IMR-90 (cell line): ENCODE measurements around the gene AQP12B. TPM values are rescaled to one million over a fixed set of nuclear protein-coding genes. Genes with fewer than 3 reads are reported as not detected.

ENCODE experiments used
- ATAC-seq: fragments of 200-7000 bp; cut with Tn5 transposase; 2 replicates; pipeline ENCODE4 v1.9.1; 2020; ENCODE audit warnings: low read depth, mild to moderate bottlenecking, moderate library complexity
- BruUV-seq: library from RNA; stranded (reverse); fragments of 400-500 nt; replicated peaks from 2 replicates; lab custom pipeline; 2021; lab: Mats Ljungman, UMichigan
- CTCF ChIA-PET: fragments of 300-600 bp; formaldehyde crosslinking; extraction: SDS; loops from one replicate; lab custom pipeline; 2021; ENCODE audit warnings: antibody characterized with exemption; lab: Yijun Ruan, JAX
- POLR2A ChIA-PET: fragments of 300-600 bp; sonication (Branson Sonifier 250); formaldehyde crosslinking; loops from one replicate; lab custom pipeline; 2022; ENCODE audit warnings: antibody characterized with exemption; ENCODE audit not compliant: unreplicated experiment; lab: Charles Lee
- DNase-seq: peaks from one replicate; pipeline ENCODE4 v3.0.0; 2013
- H2AFZ ChIP-seq: replicated peaks from 2 replicates; pipeline ENCODE3; 2013; ENCODE audit warnings: low read length, mild to moderate bottlenecking; ENCODE audit not compliant: poor library complexity
- H2AK5ac ChIP-seq: 2 replicates; pipeline ENCODE4 v1.6.1; 2013; ENCODE audit warnings: low read depth, low read length, inconsistent platforms
- H2AK9ac ChIP-seq: replicated peaks from 2 replicates; pipeline ENCODE3; 2013; ENCODE audit warnings: mild to moderate bottlenecking, low read depth, low read length, moderate library complexity; ENCODE audit not compliant: poor library complexity
- H2BK120ac ChIP-seq: 2 replicates; pipeline ENCODE4 v1.6.1; 2013; ENCODE audit warnings: low read depth, low read length, inconsistent platforms
- H2BK15ac ChIP-seq: 3 replicates; pipeline ENCODE4 v1.6.1; 2013; ENCODE audit warnings: low read depth, low read length, inconsistent platforms
- H2BK20ac ChIP-seq: 2 replicates; pipeline ENCODE4 v1.6.1; 2013; ENCODE audit warnings: low read depth, mild to moderate bottlenecking, inconsistent platforms, low read length, moderate library complexity
- H2BK5ac ChIP-seq: 2 replicates; pipeline ENCODE4 v1.6.1; 2013; ENCODE audit warnings: mild to moderate bottlenecking, low read depth, low read length, inconsistent platforms; ENCODE audit not compliant: poor library complexity, severe bottlenecking
- H3K14ac ChIP-seq: replicated peaks from 2 replicates; pipeline ENCODE4 v1.6.1; 2013; ENCODE audit warnings: low read depth, low read length, inconsistent platforms
- H3K18ac ChIP-seq: 2 replicates; pipeline ENCODE4 v1.6.1; 2013; ENCODE audit warnings: low read depth, low read length, control low read depth
- H3K23ac ChIP-seq: 2 replicates; pipeline ENCODE4 v1.6.1; 2013; ENCODE audit warnings: low read depth, low read length, inconsistent platforms
- H3K27ac ChIP-seq: 2 replicates; pipeline ENCODE4 v1.5.1; 2013; ENCODE audit warnings: mild to moderate bottlenecking, control low read depth, low read length; ENCODE audit not compliant: insufficient read depth
- H3K27me3 ChIP-seq: 2 replicates; pipeline ENCODE4 v1.6.1; 2013; ENCODE audit warnings: low read length; ENCODE audit not compliant: control insufficient read depth, insufficient read depth
- H3K36me3 ChIP-seq: 2 replicates; pipeline ENCODE4 v1.6.1; 2013; ENCODE audit warnings: low read length, mixed read lengths; ENCODE audit not compliant: control insufficient read depth, insufficient read depth
- H3K4ac ChIP-seq: 2 replicates; pipeline ENCODE4 v1.6.1; 2013; ENCODE audit warnings: low read depth, low read length, inconsistent platforms
- H3K4me1 ChIP-seq: 2 replicates; pipeline ENCODE4 v1.6.1; 2013; ENCODE audit warnings: low read length, mixed read lengths; ENCODE audit not compliant: control insufficient read depth, insufficient read depth
- H3K4me2 ChIP-seq: 2 replicates; pipeline ENCODE4 v1.6.1; 2013; ENCODE audit warnings: low read depth, mild to moderate bottlenecking, control low read depth, low read length, moderate library complexity
- H3K4me3 ChIP-seq: 2 replicates; pipeline ENCODE4 v1.5.1; 2013; ENCODE audit warnings: low read depth, mild to moderate bottlenecking, control low read depth, low read length, moderate library complexity; ENCODE audit not compliant: insufficient read depth
- H3K56ac ChIP-seq: 2 replicates; pipeline ENCODE4 v1.6.1; 2013; ENCODE audit warnings: low read length, inconsistent platforms; ENCODE audit not compliant: insufficient read depth; ENCODE audit errors: extremely low read depth
- H3K79me1 ChIP-seq, 2 experiments: 2 replicates each; pipeline ENCODE4 v1.6.1; 2013; ENCODE audit warnings: low read length in 2 of 2, inconsistent platforms in 1 of 2, low read depth in 1 of 2
- H3K9ac ChIP-seq: 2 replicates; pipeline ENCODE4 v1.6.1; 2013; ENCODE audit warnings: low read depth, low read length, control low read depth
- H3K9me1 ChIP-seq: 2 replicates; pipeline ENCODE4 v1.6.1; 2013; ENCODE audit warnings: low read length, inconsistent platforms; ENCODE audit not compliant: insufficient read depth
- H3K9me3 ChIP-seq: 2 replicates; pipeline ENCODE4 v1.6.1; 2013; ENCODE audit warnings: low read length; ENCODE audit not compliant: control insufficient read depth, insufficient read depth
- H4K20me1 ChIP-seq: 2 replicates; pipeline ENCODE4 v1.6.1; 2013; ENCODE audit warnings: low read length, inconsistent platforms; ENCODE audit not compliant: insufficient read depth
- H4K5ac ChIP-seq: 2 replicates; pipeline ENCODE4 v1.6.1; 2013; ENCODE audit warnings: mild to moderate bottlenecking, low read depth, low read length, control low read depth
- H4K8ac ChIP-seq, 2 experiments: 2 replicates each; pipeline ENCODE4 v1.6.1; 2013; ENCODE audit warnings: low read depth in 2 of 2, low read length in 2 of 2, control low read depth in 1 of 2, inconsistent platforms in 1 of 2
- H4K91ac ChIP-seq: 2 replicates; pipeline ENCODE4 v1.6.1; 2013; ENCODE audit warnings: low read depth, low read length, inconsistent platforms; ENCODE audit not compliant: insufficient read depth
- CEBPB ChIP-seq: IDR thresholded peaks from 2 replicates; pipeline ENCODE4 v1.6.1; 2012; ENCODE audit warnings: low read depth, low read length, improper control_type of control experiment
- CHD1 ChIP-seq: IDR thresholded peaks from 2 replicates; pipeline ENCODE4 v1.6.1; 2012; ENCODE audit warnings: low read depth, low read length, improper control_type of control experiment
- ELK1 ChIP-seq: fragments of 150-350 bp; IDR thresholded peaks from 2 replicates; pipeline ENCODE4 v1.6.1; 2016; ENCODE audit warnings: low read depth, mild to moderate bottlenecking, low read length, moderate library complexity, borderline replicate concordance
- FOS ChIP-seq: fragments of 150-350 bp; IDR thresholded peaks from 2 replicates; pipeline ENCODE4 v1.6.1; 2016; ENCODE audit warnings: low read depth, low read length
- MXI1 ChIP-seq: IDR thresholded peaks from 2 replicates; pipeline ENCODE4 v1.6.1; 2012; ENCODE audit warnings: low read depth, mild to moderate bottlenecking, low read length, moderate library complexity, borderline replicate concordance
- NFE2L2 ChIP-seq: fragments of 150-350 bp; IDR thresholded peaks from 2 replicates; pipeline ENCODE4 v1.6.1; 2016; ENCODE audit warnings: low read depth, mild to moderate bottlenecking, low read length
- POLR2A ChIP-seq: IDR thresholded peaks from 2 replicates; pipeline ENCODE4 v1.6.1; 2012; ENCODE audit warnings: mild to moderate bottlenecking, low read depth, low read length
- RFX5 ChIP-seq: IDR thresholded peaks from 2 replicates; pipeline ENCODE4 v1.8.0; 2012; ENCODE audit warnings: low read depth, mild to moderate bottlenecking, low read length, moderate library complexity
- SMC3 ChIP-seq: fragments of 150-350 bp; IDR thresholded peaks from 2 replicates; pipeline ENCODE4 v1.6.1; 2016; ENCODE audit warnings: low read depth, mild to moderate bottlenecking, antibody characterized with exemption, low read length, moderate library complexity
- WGBS, 2 experiments: methylation state at CpG; one replicate each; pipeline versions ENCODE4 v1.1.5 to v1.1.7; 2013; ENCODE audit warnings: missing lambda C conversion rate in 2 of 2; ENCODE audit not compliant: insufficient read length in 1 of 2; ENCODE audit errors: extremely low coverage in 2 of 2; 5-methylcytosine and 5-hydroxymethylcytosine counted together
- dilution Hi-C: fragments of 300-500 bp; cut with HindIII; formaldehyde crosslinking; loops from one replicate; pipeline ENCODE4 v1.14.3; 2018; ENCODE audit warnings: low sequenced_read_pairs; ENCODE audit not compliant: unreplicated experiment
- in situ Hi-C: fragments of 300-500 bp; cut with MboI; formaldehyde crosslinking; loops from 3 replicates; pipeline ENCODE4 v1.14.3; 2019; ENCODE audit warnings: low sequenced_read_pairs, inconsistent platforms, mixed read lengths
- intact Hi-C: fragments of 100-400 bp; cut with micrococcal nuclease; formaldehyde crosslinking; loops from 2 replicates; pipeline ENCODE4 v1.10.0; 2022
- polyA plus RNA-seq, 3 experiments: library from polyadenylated mRNA; depleted of rRNA; stranded (reverse); fragments of >200 nt; gene quantifications; 2 replicates each; pipeline ENCODE4 v1.2.3, GENCODE V29; 2012; ENCODE audit warnings: low replicate concordance in 1 of 3
- total RNA-seq: library from RNA; depleted of rRNA; stranded (reverse); fragments of >200 nt; gene quantifications from 2 replicates; pipeline ENCODE4 v1.2.3, GENCODE V29; 2012
- TF ChIP-seq, protein P1 (sequence below): conservative IDR thresholded peaks from 2 replicates; pipeline ENCODE4 v1.5.1; 2012; ENCODE audit warnings: mild to moderate bottlenecking, low read depth, low read length, improper control_type of control experiment
- TF ChIP-seq, protein P2 (sequence below): fragments of 150-350 bp; IDR thresholded peaks from 2 replicates; pipeline ENCODE4 v1.6.1; 2017; ENCODE audit warnings: mild to moderate bottlenecking, antibody characterized with exemption, low read length, low read depth

The AQP12B gene
- total and polyA plus RNA-seq, 2 of the 4 experiments (the other 2 are of a cell fraction), result not detected

GRCh38 chr2:240648155-240648649 is 34.5 kb downstream of the AQP12B start:
- H4K5ac ChIP-seq, result no peak overlapping the region
- no peak overlapping the region for H3K56ac ChIP-seq
- H3K36me3 ChIP-seq, result no peaks in the 10 kb centered on the region
- H3K4me2 ChIP-seq, result no peak overlapping the region
- ChIA-PET POLR2A (no interaction called here), CTCF (no interaction called here)
- DNase-seq, result no peak
- H2BK5ac ChIP-seq, result no peak overlapping the region
- no peak overlapping the region for H3K14ac ChIP-seq
- H3K4me3 ChIP-seq, result no peak overlapping the region
- H3K27me3 ChIP-seq, result peaks cover 76% of the 10 kb centered on the region
- no CpG with 5 or more reads among the region's 6 CpGs for WGBS, 2 experiments
- no peak overlapping the region for H3K9ac ChIP-seq
- no peak overlapping the region for H2BK120ac ChIP-seq
- no peaks in the 10 kb centered on the region for H3K79me1 ChIP-seq
- H2AK9ac ChIP-seq, result no peak overlapping the region
- no peak for TF ChIP-seq CEBPB
- TF ChIP-seq RFX5, result no peak
- TF ChIP-seq SMC3, result no peak
- no peak for TF ChIP-seq ELK1
- TF ChIP-seq, protein P1, sequence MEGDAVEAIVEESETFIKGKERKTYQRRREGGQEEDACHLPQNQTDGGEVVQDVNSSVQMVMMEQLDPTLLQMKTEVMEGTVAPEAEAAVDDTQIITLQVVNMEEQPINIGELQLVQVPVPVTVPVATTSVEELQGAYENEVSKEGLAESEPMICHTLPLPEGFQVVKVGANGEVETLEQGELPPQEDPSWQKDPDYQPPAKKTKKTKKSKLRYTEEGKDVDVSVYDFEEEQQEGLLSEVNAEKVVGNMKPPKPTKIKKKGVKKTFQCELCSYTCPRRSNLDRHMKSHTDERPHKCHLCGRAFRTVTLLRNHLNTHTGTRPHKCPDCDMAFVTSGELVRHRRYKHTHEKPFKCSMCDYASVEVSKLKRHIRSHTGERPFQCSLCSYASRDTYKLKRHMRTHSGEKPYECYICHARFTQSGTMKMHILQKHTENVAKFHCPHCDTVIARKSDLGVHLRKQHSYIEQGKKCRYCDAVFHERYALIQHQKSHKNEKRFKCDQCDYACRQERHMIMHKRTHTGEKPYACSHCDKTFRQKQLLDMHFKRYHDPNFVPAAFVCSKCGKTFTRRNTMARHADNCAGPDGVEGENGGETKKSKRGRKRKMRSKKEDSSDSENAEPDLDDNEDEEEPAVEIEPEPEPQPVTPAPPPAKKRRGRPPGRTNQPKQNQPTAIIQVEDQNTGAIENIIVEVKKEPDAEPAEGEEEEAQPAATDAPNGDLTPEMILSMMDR, result no peak
- no peak for TF ChIP-seq MXI1
- no peak for TF ChIP-seq POLR2A
- no peak for TF ChIP-seq NFE2L2
- no peak for TF ChIP-seq FOS
- no peak for TF ChIP-seq CHD1
- TF ChIP-seq, protein P2, sequence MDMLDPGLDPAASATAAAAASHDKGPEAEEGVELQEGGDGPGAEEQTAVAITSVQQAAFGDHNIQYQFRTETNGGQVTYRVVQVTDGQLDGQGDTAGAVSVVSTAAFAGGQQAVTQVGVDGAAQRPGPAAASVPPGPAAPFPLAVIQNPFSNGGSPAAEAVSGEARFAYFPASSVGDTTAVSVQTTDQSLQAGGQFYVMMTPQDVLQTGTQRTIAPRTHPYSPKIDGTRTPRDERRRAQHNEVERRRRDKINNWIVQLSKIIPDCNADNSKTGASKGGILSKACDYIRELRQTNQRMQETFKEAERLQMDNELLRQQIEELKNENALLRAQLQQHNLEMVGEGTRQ, result no peak
- H2AK5ac ChIP-seq, result no peak overlapping the region
- H3K27ac ChIP-seq, result no peak overlapping the region
- no peak overlapping the region for H4K91ac ChIP-seq
- no peak overlapping the region for H4K8ac ChIP-seq
- no TSS peak for BruUV-seq
- in situ Hi-C loops (no loop called here), dilution Hi-C loops (no loop called here), intact Hi-C loops (no loop called here)
- H2AFZ ChIP-seq, result no peak overlapping the region
- no peak for ATAC-seq
- no peaks in the 10 kb centered on the region; the same call in 1 of the 2 replicates for H3K9me3 ChIP-seq
- no peak overlapping the region for H2BK20ac ChIP-seq
- H4K20me1 ChIP-seq, result no peaks in the 10 kb centered on the region
- no peak overlapping the region for H3K23ac ChIP-seq
- no peak overlapping the region for H2BK15ac ChIP-seq
- no peak overlapping the region for H3K18ac ChIP-seq
- no peaks in the 10 kb centered on the region for H3K9me1 ChIP-seq
- H3K4ac ChIP-seq, result no peak overlapping the region
- no peaks in the 10 kb centered on the region for H3K4me1 ChIP-seq
